Measurements from ENCODE around the gene MRNIP.

The MRNIP gene

GRCh38 chr5:179820483-179821297 lies 37.9 kb downstream of the MRNIP start, which contains the start of gene SQSTM1:
TSS of gene SQSTM1 (plus strand) at chr5:179820905. CDS start at chr5:179820937, 32 bp downstream.
- Mint-ChIP-seq H3K9me3 (no peaks in the 10 kb centered on the region), H3K4me3 (peak within 1 kb of the TSS; percentile 89), H3K27me3 (ENCODE audit: low read depth, poor library complexity) (peaks cover 16% of the 10 kb centered on the region), H3K4me1 (peaks cover 41% of the 10 kb centered on the region), H3K36me3 (ENCODE audit: low read depth) (peaks cover 17% of the 10 kb centered on the region), H3K27ac (peak within 1 kb of the TSS; percentile 81)
- peak; percentile 84 for DNase-seq
- TF ChIP-seq CTCF (IDR thresholded peaks at IDR 0.05), result no peak

- Mint-ChIP-seq H3K27me3 (ENCODE audit: low read depth, poor library complexity) (peaks cover 16% of the 10 kb centered on the region), H3K27ac (peak overlapping the region; percentile 78), H3K4me3 (peak overlapping the region; percentile 74), H3K9me3 (no peaks in the 10 kb centered on the region), H3K4me1 (peaks cover 43% of the 10 kb centered on the region), H3K36me3 (ENCODE audit: low read depth) (peaks cover 14% of the 10 kb centered on the region)
- TF ChIP-seq CTCF (IDR thresholded peaks at IDR 0.05), result no peak
- no peak for DNase-seq
These were observed 38.5 kb downstream of the MRNIP start for GRCh38 chr5:179820127-179820482.

- TF ChIP-seq CTCF (IDR thresholded peaks at IDR 0.05), result no peak
- DNase-seq, result peak; percentile 52
- Mint-ChIP-seq H3K27me3 (ENCODE audit: low read depth, poor library complexity) (peaks cover 16% of the 10 kb centered on the region), H3K4me1 (peaks cover 43% of the 10 kb centered on the region), H3K9me3 (no peaks in the 10 kb centered on the region), H3K4me3 (peak overlapping the region; percentile 74), H3K36me3 (ENCODE audit: low read depth) (peaks cover 14% of the 10 kb centered on the region), H3K27ac (peak overlapping the region; percentile 78)
These were observed 39.1 kb downstream of the MRNIP start for GRCh38 chr5:179819296-179820126.

GRCh38 chr5:179818746-179819295 lies 39.8 kb downstream of the MRNIP start:
- Mint-ChIP-seq H3K36me3 (ENCODE audit: low read depth) (peaks cover 18% of the 10 kb centered on the region), H3K27me3 (ENCODE audit: low read depth, poor library complexity) (peaks cover 16% of the 10 kb centered on the region), H3K4me1 (peaks cover 43% of the 10 kb centered on the region), H3K9me3 (no peaks in the 10 kb centered on the region), H3K27ac (no peak overlapping the region), H3K4me3 (peak overlapping the region; percentile 34)
- DNase-seq, result peak; percentile 57
- no peak for TF ChIP-seq CTCF (IDR thresholded peaks at IDR 0.05)

- TF ChIP-seq CTCF (IDR thresholded peaks at IDR 0.05), result no peak
- H3K27ac Mint-ChIP-seq, result peak overlapping the region; percentile 81
- DNase-seq, result no peak
- H3K9me3 Mint-ChIP-seq, result no peaks in the 10 kb centered on the region
- peaks cover 42% of the 10 kb centered on the region for H3K4me1 Mint-ChIP-seq
- H3K27me3 Mint-ChIP-seq (ENCODE audit: low read depth, poor library complexity), result peaks cover 16% of the 10 kb centered on the region
- H3K36me3 Mint-ChIP-seq (ENCODE audit: low read depth), result peaks cover 25% of the 10 kb centered on the region
- peak overlapping the region; percentile 68 for H3K4me3 Mint-ChIP-seq
These were observed 40.5 kb downstream of the MRNIP start for GRCh38 chr5:179817890-179818745.
